K562 (cell line): ENCODE measurements around the gene ALDH3B2. TPM values are rescaled to one million over a fixed set of nuclear protein-coding genes. Genes with fewer than 3 reads are reported as not detected.
A peak's percentile ranks its signal among the peaks of the same experiment; 100 is the strongest.

ENCODE experiments used
- ATAC-seq: fragments of 200-7000 bp; cut with Tn5 transposase; 3 replicates; pipeline ENCODE4 v1.9.1; 2020; ENCODE audit warnings: moderate library complexity
- BruUV-seq: library from RNA; stranded (reverse); fragments of 400-500 nt; replicated peaks from 2 replicates; lab custom pipeline; 2021; lab: Mats Ljungman, UMichigan
- CTCF ChIA-PET: fragments of 300-600 bp; formaldehyde crosslinking; extraction: SDS; loops from one replicate; lab custom pipeline; 2021; ENCODE audit warnings: low intra/inter-chr PET ratio; lab: Yijun Ruan, JAX
- POLR2A ChIA-PET: fragments of 300-600, 350-650 bp; sonication (Branson Sonifier 250); formaldehyde crosslinking; extraction: SDS; loops from one replicate; lab custom pipeline; 2021; ENCODE audit warnings: antibody characterized with exemption, inconsistent platforms; lab: Yijun Ruan, JAX
- DNase-seq, 4 experiments: peaks; one replicate each; pipeline versions ENCODE4 v3.0.0 to v3.0.0-alpha.2; 2011 to 2018; ENCODE audit warnings: low spot score in 3 of 4, mixed read lengths in 3 of 4; ENCODE audit errors: extremely low read depth in 1 of 4
- FAIRE-seq: peaks from 2 replicates; lab custom pipeline; 2011; peaks lifted over from hg19 to GRCh38; lab: Jason Lieb, UNC
- H2AFZ ChIP-seq: 2 replicates; pipeline ENCODE4 v1.6.0; 2011; ENCODE audit warnings: low read depth, low read length, control low read depth, inconsistent platforms
- H3K27ac ChIP-seq: fragments of 200-600 bp; 3 replicates; pipeline ENCODE4 v1.8.0; 2011; ENCODE audit warnings: low read depth, mild to moderate bottlenecking, control low read depth, inconsistent platforms, low read length, moderate library complexity, mixed read lengths; ENCODE audit errors: extremely low read depth
- H3K27me3 ChIP-seq, 2 experiments: fragments of 300-600 bp in 1 of 2; 2 replicates in 1 of 2; 3 replicates in 1 of 2; pipeline versions ENCODE4 v1.6.0 to v1.8.0; 2011; ENCODE audit warnings: inconsistent platforms in 2 of 2, low read length in 2 of 2, mild to moderate bottlenecking in 1 of 2, mixed read lengths in 1 of 2, moderate library complexity in 1 of 2; ENCODE audit not compliant: control insufficient read depth in 2 of 2, insufficient read depth in 2 of 2
- H3K36me3 ChIP-seq: fragments of 300-600 bp; 3 replicates; pipeline ENCODE4 v1.8.0; 2011; ENCODE audit warnings: mild to moderate bottlenecking, low read length, inconsistent platforms; ENCODE audit not compliant: control insufficient read depth, insufficient read depth
- H3K4me1 ChIP-seq, 2 experiments: fragments of 200-600 bp in 1 of 2; replicated peaks in 1 of 2; 2 replicates in 1 of 2; 3 replicates in 1 of 2; pipeline versions ENCODE4 v1.5.1 to v1.8.0; 2011; ENCODE audit warnings: inconsistent platforms in 2 of 2, low read length in 2 of 2, mild to moderate bottlenecking in 1 of 2, mixed read lengths in 1 of 2, moderate library complexity in 1 of 2; ENCODE audit not compliant: control insufficient read depth in 2 of 2, insufficient read depth in 2 of 2
- H3K4me2 ChIP-seq: 2 replicates; pipeline ENCODE4 v1.6.1; 2011; ENCODE audit warnings: low read length, control low read depth, inconsistent platforms, mixed read lengths; ENCODE audit not compliant: insufficient read depth
- H3K4me3 ChIP-seq: fragments of 200-600 bp; sonication (generic), shearing (Covaris generic); 2 replicates; pipeline ENCODE4 v1.5.1; 2016; ENCODE audit warnings: control low read depth, inconsistent platforms
- H3K79me2 ChIP-seq: fragments of 200-600 bp; 3 replicates; pipeline ENCODE4 v1.8.0; 2011; ENCODE audit warnings: low read length, inconsistent platforms; ENCODE audit not compliant: control insufficient read depth, insufficient read depth
- H3K9ac ChIP-seq, 2 experiments: 2 replicates each; pipeline versions ENCODE4 v1.6.0 to v1.6.1; 2011; ENCODE audit warnings: low read depth in 2 of 2, low read length in 2 of 2, control low read depth in 1 of 2, inconsistent platforms in 1 of 2, mild to moderate bottlenecking in 1 of 2, mixed read lengths in 1 of 2; ENCODE audit not compliant: insufficient read depth in 1 of 2
- H3K9me1 ChIP-seq: one replicate; pipeline ENCODE4 v1.6.0; 2011; ENCODE audit warnings: inconsistent platforms, mild to moderate bottlenecking, low read length, moderate library complexity; ENCODE audit not compliant: control insufficient read depth, insufficient read depth
- H3K9me3 ChIP-seq: replicated peaks from 2 replicates; pipeline ENCODE4 v1.5.1; 2011; ENCODE audit warnings: low read depth, low read length, inconsistent platforms; ENCODE audit not compliant: control insufficient read depth, insufficient read depth
- H4K20me1 ChIP-seq: replicated peaks from 2 replicates; pipeline ENCODE4 v1.6.1; 2011; ENCODE audit warnings: low read length, inconsistent platforms, mixed read lengths; ENCODE audit not compliant: control insufficient read depth, insufficient read depth
- BMI1 ChIP-seq: fragments of 150-350 bp; IDR thresholded peaks from 2 replicates; pipeline ENCODE4 v1.6.1; 2014; ENCODE audit warnings: low read length
- CBFA2T3 ChIP-seq: fragments of 450-650 bp; IDR thresholded peaks from 2 replicates; pipeline ENCODE4 v1.6.1; 2017
- CBFB ChIP-seq: sonication (generic); formaldehyde crosslinking; IDR thresholded peaks from 2 replicates; pipeline ENCODE4 v1.4.0; 2020; ENCODE audit warnings: mild to moderate bottlenecking, missing genetic modification reagents
- CBX1 ChIP-seq: sonication (generic); IDR thresholded peaks from 2 replicates; pipeline ENCODE4 v1.6.1; 2016; ENCODE audit warnings: antibody characterized with exemption, low read depth, mild to moderate bottlenecking
- CHAMP1 ChIP-seq: fragments of 450-650 bp; IDR thresholded peaks from 2 replicates; pipeline ENCODE4 v1.6.1; 2016; ENCODE audit warnings: mild to moderate bottlenecking
- IRF2 ChIP-seq: sonication (generic); formaldehyde crosslinking; IDR thresholded peaks from 2 replicates; pipeline ENCODE4 v1.8.1; 2022; ENCODE audit warnings: mild to moderate bottlenecking, missing genetic modification reagents
- KDM1A ChIP-seq, 2 experiments: fragments of 450-650 bp; IDR thresholded peaks; 2 replicates each; pipeline ENCODE4 v1.6.1; 2016; ENCODE audit warnings: mild to moderate bottlenecking in 2 of 2
- NR3C1 ChIP-seq: sonication (generic); formaldehyde crosslinking; IDR thresholded peaks from 2 replicates; pipeline ENCODE4 v1.8.1; 2022; ENCODE audit warnings: missing genetic modification reagents
- PHF20 ChIP-seq: fragments of 450-650 bp; IDR thresholded peaks from 2 replicates; pipeline ENCODE4 v1.6.1; 2018; ENCODE audit not compliant: partially characterized antibody
- PRDM10 ChIP-seq: fragments of 450-650 bp; IDR thresholded peaks from 2 replicates; pipeline ENCODE4 v1.6.1; 2018; ENCODE audit not compliant: partially characterized antibody
- RBM25 ChIP-seq: fragments of 200-400 bp; formaldehyde crosslinking; IDR thresholded peaks from 2 replicates; pipeline ENCODE4 v1.6.1; 2018; ENCODE audit warnings: low read length, low read depth, moderate library complexity; ENCODE audit not compliant: severe bottlenecking
- ZNF740 ChIP-seq, 3 experiments: fragments of 200-800 bp in 1 of 3; sonication (Bioruptor generic) in 1 of 3; sonication (generic) in 1 of 3; formaldehyde crosslinking in 1 of 3; IDR thresholded peaks; 2 replicates each; pipeline versions ENCODE4 v1.6.1 to v1.8.0; 2016 to 2022; ENCODE audit warnings: mild to moderate bottlenecking in 2 of 3, missing compliant biosample characterization in 2 of 3, missing genetic modification characterization in 2 of 3, missing genetic modification reagents in 1 of 3
- WGBS: fragments of 100-300 bp; shearing (Covaris generic); methylation state at CpG from one replicate; pipeline ENCODE4 v1.1.6; 2016; ENCODE audit warnings: low coverage, mixed read lengths; ENCODE audit not compliant: insufficient coverage; ENCODE audit errors: missing lambda C conversion rate; 5-methylcytosine and 5-hydroxymethylcytosine counted together
- in situ Hi-C: fragments of 300-500 bp; cut with MboI; formaldehyde crosslinking; loops from 4 replicates; pipeline ENCODE4 v1.15.0; 2018; ENCODE audit warnings: inconsistent platforms, mixed read lengths
- intact Hi-C: fragments of 100-400 bp; cut with micrococcal nuclease; formaldehyde crosslinking; loops from 2 replicates; pipeline ENCODE4 v1.14.2; 2022
- polyA plus RNA-seq, 8 experiments: library from polyadenylated mRNA; depleted of rRNA in 4 of 8; stranded (reverse) in 5 of 8; unstranded in 3 of 8; fragments of >200 nt; fragmentation: Nextera tagmentation in 2 of 8; fragmentation: Illumina TruSeq in 1 of 8; extraction: Ambion mirVana in 2 of 8; extraction: Trizol in 1 of 8; gene quantifications; 2 replicates each; pipeline versions ENCODE4 v1.2.1 to v1.2.3, GENCODE V29; 2011 to 2014; ENCODE audit warnings: inconsistent platforms in 1 of 8, missing spikeins in 1 of 8
- total RNA-seq, 7 experiments: library from RNA; depleted of rRNA in 6 of 7; stranded (reverse); fragments of >200 nt in 6 of 7; fragmentation: Illumina TruSeq in 2 of 7; extraction: Trizol in 2 of 7; gene quantifications; 2 replicates each; pipeline versions ENCODE4 v1.2.1 to v1.2.3, GENCODE V29; 2011 to 2021; ENCODE audit warnings: low replicate concordance in 1 of 7

The ALDH3B2 gene
- total and polyA plus RNA-seq, 9 of the 15 experiments (the other 6 are each of a cell fraction or from before 2014, with no cell fraction given): not detected

GRCh38 chr11:67649634-67650510 is 24.6 kb downstream of the ALDH3B2 start:
- H3K4me2 ChIP-seq: peak overlapping the region; percentile 61; the same call in 1 of the 2 replicates
- ChIA-PET POLR2A (interaction anchor here (0.6 to 1.2 kb wide), 6 partner anchors 10 to 335 kb away, joined by 3 read pairs; no protein-coding TSS in a partner anchor), CTCF (no interaction called here)
- no peaks in the 10 kb centered on the region for H3K36me3 ChIP-seq
- peak overlapping the region in 1 of 2 experiments; percentile 88; a peak in 2 of 4 replicates for H3K9ac ChIP-seq
- no TSS peak for BruUV-seq
- DNase-seq: no peak
- H3K4me1 ChIP-seq: peaks cover 0 to 38% of the 10 kb centered on the region in 2 experiments; a peak in 2 of 5 replicates
- in situ Hi-C loops: loop anchor here (5.0 kb wide), 1 partner anchor 78 kb away; no protein-coding TSS in a partner anchor
- no peaks in the 10 kb centered on the region for H3K9me1 ChIP-seq
- H3K4me3 ChIP-seq: no peak overlapping the region
- H3K79me2 ChIP-seq: no peaks in the 10 kb centered on the region
- peaks cover 2 to 23% of the 10 kb centered on the region in 2 experiments; a peak in 3 of 5 replicates for H3K27me3 ChIP-seq
- intact Hi-C loops: loop anchor here (10.0 kb wide), 1 partner anchor 155 kb away; no protein-coding TSS in a partner anchor
- FAIRE-seq: no peak
- H4K20me1 ChIP-seq: peaks cover 3% of the 10 kb centered on the region; the same call in 1 of the 2 replicates
- H3K27ac ChIP-seq: no peak overlapping the region
- 52% methylated on average over 22 of the region's 22 CpGs for WGBS
- no peak overlapping the region; the same call in 1 of the 2 replicates for H2AFZ ChIP-seq
- no peaks in the 10 kb centered on the region; the same call in none of the 2 replicates for H3K9me3 ChIP-seq
- no peak; the same call in 2 of the 3 replicates for ATAC-seq
- TF ChIP-seq CBFB (CRISPR knock-in tag) (peak; percentile 69; the same call in 1 of the 2 replicates), RBM25 (peak; percentile 19), ZNF740 (CRISPR knock-in tag; IDR thresholded peaks at IDR 0.05) (no peak), ZNF740 (tag; IDR thresholded peaks at IDR 0.05) (no peak), BMI1 (no peak), CBFA2T3 (peak; percentile 18; the same call in 1 of the 2 replicates), NR3C1 (CRISPR knock-in tag) (peak; percentile 37; the same call in 1 of the 2 replicates), CBX1 (0 out of 2 replicates have a peak, but pooled peaks have one; percentile 45), PRDM10 (peak; percentile 82), PHF20 (peak; percentile 78), IRF2 (peak; percentile 62; the same call in 1 of the 2 replicates), KDM1A (IDR thresholded peaks at IDR 0.05) (peak in 1 of 2 experiments; percentile 98; a peak in 2 of 4 replicates), CHAMP1 (no peak)
